OCI-M1 (cell line): ENCODE results near the gene SLC7A11.
"Not testable (repeated sequence)": the region's sequence is repeated elsewhere in the genome, so short reads cannot be mapped to it uniquely, and the experiment has no call there.

Source experiments
- DNase-seq: peaks from one replicate; lab custom pipeline; 2025; lab: John Stamatoyannopoulos, UW

Gene SLC7A11

GRCh38 chr4:138242834-138243156 lies 646 bp upstream of the SLC7A11 start:
- DNase-seq: peak; percentile 64

GRCh38 chr4:138241281-138242075 lies 671 bp downstream of the SLC7A11 start:
- peak; percentile 84 for DNase-seq

GRCh38 chr4:138239491-138239890 lies 2.7 kb downstream of the SLC7A11 start:
- DNase-seq: no peak

- no peak for DNase-seq
These were observed 3.4 kb downstream of the SLC7A11 start for GRCh38 chr4:138238521-138239292.

- not testable (repeated sequence) for DNase-seq
These were observed 5.0 kb downstream of the SLC7A11 start for GRCh38 chr4:138237132-138237531.

GRCh38 chr4:138236037-138236436 lies 6.1 kb downstream of the SLC7A11 start:
- no peak for DNase-seq

GRCh38 chr4:138235419-138235952 lies 6.7 kb downstream of the SLC7A11 start:
- DNase-seq: peak; percentile 89

GRCh38 chr4:138234248-138234647 lies 7.9 kb downstream of the SLC7A11 start:
- DNase-seq: no peak

- DNase-seq: no peak
These were observed 8.7 kb downstream of the SLC7A11 start for GRCh38 chr4:138233313-138234034.

GRCh38 chr4:138232364-138232763 lies 9.8 kb downstream of the SLC7A11 start:
- DNase-seq: no peak

- DNase-seq: no peak
These were observed 12.1 kb downstream of the SLC7A11 start for GRCh38 chr4:138230048-138230447.

- DNase-seq: no peak
These were observed 13.0 kb downstream of the SLC7A11 start for GRCh38 chr4:138229160-138229559.

GRCh38 chr4:138226351-138226750 lies 15.8 kb downstream of the SLC7A11 start:
- no peak for DNase-seq

GRCh38 chr4:138225477-138225876 lies 16.7 kb downstream of the SLC7A11 start:
- no peak for DNase-seq

- no peak for DNase-seq
These were observed 17.5 kb downstream of the SLC7A11 start for GRCh38 chr4:138224614-138225013.

GRCh38 chr4:138223231-138223910 lies 18.8 kb downstream of the SLC7A11 start:
- no peak for DNase-seq

GRCh38 chr4:138222046-138222445 lies 20.1 kb downstream of the SLC7A11 start:
- DNase-seq: no peak

- no peak for DNase-seq
These were observed 23.2 kb downstream of the SLC7A11 start for GRCh38 chr4:138218976-138219375.

- DNase-seq: no peak
These were observed 24.6 kb downstream of the SLC7A11 start for GRCh38 chr4:138217567-138217966.

- no peak for DNase-seq
These were observed 25.8 kb downstream of the SLC7A11 start for GRCh38 chr4:138216272-138216867.

- not testable (repeated sequence) for DNase-seq
These were observed 31.6 kb downstream of the SLC7A11 start for GRCh38 chr4:138210576-138210975.
